DMS153 (cell line): ENCODE data around the gene EIF5AL1.
"Not testable (repeated sequence)": the region's sequence is repeated elsewhere in the genome, so short reads cannot be mapped to it uniquely, and the experiment has no call there.

Source experiments
- DNase-seq: peaks from one replicate; lab custom pipeline; 2025; lab: John Stamatoyannopoulos, UW

Gene EIF5AL1

GRCh38 chr10:79511891-79512583, at the start of gene EIF5AL1:
TSS of gene EIF5AL1 (plus strand) at chr10:79512533. CDS start at chr10:79512650, 117 bp downstream.
- DNase-seq: not testable (repeated sequence)

- no peak for DNase-seq
Observed at GRCh38 chr10:79463578-79464496, 48.5 kb upstream of the EIF5AL1 start.

GRCh38 chr10:79465341-79465740, 47.0 kb upstream of the EIF5AL1 start:
- DNase-seq: no peak

DNA sequence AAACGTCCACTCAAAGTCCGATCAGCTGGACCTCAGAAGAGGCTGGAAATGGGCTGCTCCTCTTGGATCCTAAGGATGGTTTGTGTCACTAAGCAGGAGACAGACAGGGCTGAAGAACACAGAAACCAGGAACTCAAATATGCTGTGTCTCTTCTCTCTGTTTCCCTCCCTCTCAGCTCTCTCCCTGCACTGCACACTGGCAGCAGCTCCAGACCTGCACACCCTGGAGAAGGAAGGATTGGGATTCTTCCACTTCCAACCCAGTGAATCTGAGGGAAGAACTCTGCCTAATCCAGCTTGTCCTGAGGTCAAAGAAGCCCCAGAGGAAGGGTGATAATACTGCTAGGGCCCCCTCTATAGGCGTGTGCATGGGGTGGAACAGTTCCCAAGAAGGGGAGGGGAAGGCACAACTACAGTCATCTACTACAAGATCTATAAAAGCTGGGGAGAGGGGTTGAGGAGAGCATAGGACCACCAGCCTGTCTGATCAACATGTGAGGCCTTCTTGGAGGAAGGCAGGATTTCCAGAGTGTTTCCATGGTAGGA, 44.2 kb upstream of the EIF5AL1 start:
- DNase-seq: no peak

DNA sequence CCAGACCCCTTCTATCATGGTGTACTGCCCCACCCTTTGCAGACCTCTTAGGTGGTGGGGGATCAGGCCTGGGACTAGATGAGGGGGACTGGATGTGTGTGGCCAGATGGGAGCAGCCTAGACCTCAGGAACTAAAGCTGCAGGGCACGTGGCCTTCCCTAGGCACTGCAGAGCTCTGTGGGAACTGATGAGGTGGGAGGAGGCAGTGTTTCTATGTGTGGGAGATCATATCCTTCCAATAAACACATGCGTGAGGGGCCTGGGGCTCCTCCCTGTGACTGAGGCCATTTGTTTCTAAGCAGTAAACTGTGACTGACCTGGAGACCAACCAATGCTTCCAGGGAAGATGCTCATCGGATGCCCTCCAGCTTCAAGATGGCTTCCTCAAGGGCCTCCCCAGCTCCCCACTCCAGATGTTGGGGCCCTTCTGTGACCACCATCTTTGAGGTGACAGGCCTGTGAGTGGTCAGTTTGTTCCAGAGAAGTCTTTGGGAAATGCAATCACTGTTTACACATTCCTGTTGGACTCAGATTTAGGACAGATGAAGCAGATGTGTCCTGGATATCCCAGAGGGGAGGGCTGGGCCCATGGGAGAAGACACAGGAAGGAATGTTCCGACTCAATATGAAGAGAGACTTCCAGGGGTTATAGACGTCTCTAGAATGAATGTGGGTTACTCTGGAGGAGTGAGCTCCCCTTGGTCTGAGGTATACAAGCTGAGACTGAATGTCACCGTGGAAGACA, 43.3 kb upstream of the EIF5AL1 start:
- no peak for DNase-seq

DNA sequence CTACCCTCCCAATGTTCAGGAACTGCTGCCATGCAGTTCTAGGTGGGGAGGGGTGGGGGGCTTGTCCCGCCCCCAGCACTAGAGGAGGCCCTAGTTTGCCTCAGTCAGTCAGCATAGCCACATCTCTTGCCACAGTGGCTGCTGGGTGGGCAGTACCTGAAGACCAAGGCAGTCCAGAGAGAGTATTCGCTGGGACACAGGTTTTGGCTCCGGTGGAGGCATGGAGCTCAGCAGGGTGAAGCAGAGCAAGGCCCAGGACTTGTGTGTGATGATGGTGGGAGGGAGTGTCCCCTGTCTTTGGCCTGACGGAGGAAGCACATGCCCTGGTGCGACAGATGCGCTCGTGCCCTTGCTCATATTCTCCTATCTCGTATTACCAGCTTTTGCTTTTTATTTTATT, 42.2 kb upstream of the EIF5AL1 start:
- DNase-seq: no peak

GRCh38 chr10:79471776-79472175, 40.6 kb upstream of the EIF5AL1 start:
- no peak for DNase-seq

GRCh38 chr10:79472449-79472848, 39.9 kb upstream of the EIF5AL1 start:
- DNase-seq: no peak

GRCh38 chr10:79472951-79473350, 39.4 kb upstream of the EIF5AL1 start:
- no peak for DNase-seq

DNA sequence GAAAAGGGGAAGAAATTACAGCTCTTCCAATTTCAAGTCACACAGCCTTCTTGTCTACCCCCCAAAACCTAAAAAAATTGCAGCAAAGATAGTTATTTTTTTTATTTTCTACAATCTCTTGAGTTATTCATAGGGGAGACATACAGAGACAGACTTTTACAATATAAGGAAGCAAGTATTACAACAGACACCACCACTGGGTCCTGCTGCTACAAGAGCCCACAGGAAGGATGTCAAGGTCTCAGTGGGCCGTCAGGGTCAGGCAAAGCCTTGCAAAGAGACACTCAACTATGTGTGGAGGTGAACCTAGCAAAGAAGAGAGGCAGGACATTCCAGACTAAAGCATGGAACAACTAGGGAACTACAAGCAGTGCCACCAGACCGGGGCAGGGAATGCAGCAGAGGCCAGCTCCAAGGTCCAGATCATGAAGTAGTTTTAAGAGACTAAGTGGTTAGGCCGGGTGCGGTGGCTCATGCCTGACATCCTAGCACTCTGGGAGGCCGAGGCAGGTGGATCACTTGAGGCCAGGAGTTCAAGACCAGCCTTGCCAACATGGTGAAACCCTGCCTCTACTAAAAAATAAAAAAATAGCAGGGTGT, 38.7 kb upstream of the EIF5AL1 start:
- no peak for DNase-seq

DNA sequence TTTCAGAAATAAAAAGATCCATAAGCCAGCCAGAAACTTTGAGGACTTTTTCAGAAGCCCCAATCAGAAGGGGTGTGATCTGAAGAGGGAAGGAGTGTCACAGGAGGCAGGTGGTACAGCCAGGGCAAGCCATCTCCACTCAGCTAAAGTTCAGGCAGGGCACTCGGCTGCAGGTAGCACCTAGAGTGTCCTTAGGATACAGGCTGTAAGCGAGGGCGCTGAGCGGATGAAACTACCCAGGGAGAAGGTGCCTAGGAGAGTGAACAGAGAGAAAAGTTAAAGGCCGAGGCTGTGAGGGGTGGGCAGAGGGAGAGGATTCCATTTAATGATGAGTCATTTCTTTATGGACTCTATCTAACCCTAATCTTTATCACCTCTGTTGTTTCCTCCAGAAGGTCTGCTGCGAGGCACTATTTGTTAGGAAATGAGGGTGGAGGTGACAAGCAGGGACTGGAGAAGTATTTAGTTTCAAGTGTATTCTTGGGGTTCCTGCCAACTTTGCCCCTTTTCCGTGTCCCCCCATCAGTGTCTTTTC, 37.1 kb upstream of the EIF5AL1 start:
- no peak for DNase-seq

DNA sequence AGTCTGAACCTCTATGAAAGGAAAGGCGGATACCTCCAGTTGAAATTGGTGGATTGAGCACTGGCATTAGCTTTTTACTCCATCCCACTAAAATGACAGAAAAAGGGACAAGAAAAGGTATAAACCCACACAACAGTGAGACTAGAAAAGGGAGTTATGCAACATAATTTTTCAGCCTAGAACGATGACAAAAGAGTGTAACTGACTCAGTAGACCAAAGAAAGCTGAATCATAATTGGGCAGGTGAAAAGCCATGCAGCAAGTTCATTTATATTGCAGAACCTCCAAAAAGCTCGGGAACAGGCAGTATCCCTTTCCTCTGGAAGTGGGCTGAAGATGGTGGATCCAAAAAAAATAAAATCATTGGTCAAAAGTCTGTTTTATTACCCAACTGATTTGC, 36.5 kb upstream of the EIF5AL1 start:
- DNase-seq: no peak

DNA sequence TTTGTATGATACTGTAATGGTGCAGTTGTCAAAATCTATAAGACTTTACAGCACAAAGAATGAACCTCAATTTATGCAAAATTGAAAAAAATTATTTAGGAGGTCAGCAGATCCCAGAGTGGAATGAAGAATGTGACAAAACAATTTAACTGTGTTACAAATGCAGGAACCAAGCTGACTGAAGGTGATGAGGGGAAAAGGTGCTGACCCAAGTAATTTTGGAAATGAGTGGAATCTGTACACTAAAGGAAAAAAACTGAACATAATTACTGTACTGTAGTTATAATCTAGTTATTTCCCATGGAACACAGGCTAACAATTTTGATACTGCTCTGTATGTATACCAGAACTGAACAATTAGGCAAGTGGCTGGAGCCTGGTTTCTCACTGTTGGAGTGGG, 35.7 kb upstream of the EIF5AL1 start:
- DNase-seq: no peak

DNA sequence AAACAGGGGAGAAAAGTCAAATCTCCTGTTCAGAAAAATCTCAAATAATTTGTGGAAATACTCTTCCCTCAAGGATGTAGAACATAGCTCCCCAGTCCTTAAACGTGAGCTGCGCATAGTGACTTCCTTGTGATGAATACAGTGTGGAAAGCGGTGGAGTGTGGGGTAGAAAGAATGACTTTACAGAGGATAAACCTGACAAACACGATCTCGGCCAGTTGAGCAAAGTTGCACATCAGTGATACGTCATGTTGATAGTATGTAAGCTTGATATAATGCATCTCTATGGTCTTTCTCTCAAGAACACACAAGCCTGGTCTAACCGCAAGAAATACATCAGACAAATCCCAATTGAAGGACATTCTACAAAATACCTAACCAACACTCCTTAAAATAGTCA, 34.9 kb upstream of the EIF5AL1 start:
- DNase-seq: no peak

DNA sequence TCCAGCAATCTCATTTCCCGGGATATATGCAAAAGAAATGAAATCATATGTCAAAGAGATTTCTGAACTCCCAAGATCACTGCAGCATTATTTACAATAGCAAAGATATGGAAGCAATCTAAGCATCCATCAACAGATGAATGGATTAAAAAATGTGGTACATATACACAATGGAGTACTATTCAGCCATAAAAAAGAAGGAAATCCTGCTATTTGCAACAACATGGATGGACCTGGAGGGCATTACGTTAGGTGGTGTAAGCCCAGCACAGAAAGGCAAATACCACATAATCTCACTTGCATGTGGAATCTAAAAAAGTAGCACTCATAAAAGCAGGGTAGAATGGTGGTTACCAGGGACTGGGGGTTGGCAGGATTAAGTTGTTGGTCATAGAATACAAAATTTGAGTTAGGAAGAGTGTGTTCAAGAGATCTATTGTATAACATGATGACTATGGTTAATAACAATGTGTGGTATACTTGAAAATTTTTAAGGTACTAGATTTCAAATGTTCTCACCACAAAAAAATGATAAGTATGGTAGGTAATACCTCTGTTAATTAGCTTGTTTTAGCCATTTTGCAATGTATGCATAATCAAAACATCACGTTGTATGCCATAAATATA, 32.9 kb upstream of the EIF5AL1 start:
- no peak for DNase-seq

DNA sequence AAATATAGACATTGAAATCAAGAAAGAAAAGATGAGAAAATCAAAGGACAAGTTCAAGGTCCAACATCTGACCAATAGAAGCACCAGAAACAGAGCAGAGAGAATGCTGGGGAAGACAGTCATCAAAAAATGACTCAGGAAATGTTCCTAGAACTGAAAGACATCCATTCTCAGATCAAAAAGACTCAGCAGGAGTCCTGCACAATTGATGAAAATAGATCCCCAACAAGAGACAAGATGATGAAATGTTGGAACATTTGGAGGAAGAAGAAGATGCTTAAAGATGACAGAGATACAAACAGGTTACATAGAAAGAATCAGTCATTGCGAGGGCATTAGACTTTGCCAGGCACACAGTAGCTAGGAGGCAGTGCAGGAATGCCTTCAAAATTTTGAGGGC, 30.0 kb upstream of the EIF5AL1 start:
- DNase-seq: no peak

DNA sequence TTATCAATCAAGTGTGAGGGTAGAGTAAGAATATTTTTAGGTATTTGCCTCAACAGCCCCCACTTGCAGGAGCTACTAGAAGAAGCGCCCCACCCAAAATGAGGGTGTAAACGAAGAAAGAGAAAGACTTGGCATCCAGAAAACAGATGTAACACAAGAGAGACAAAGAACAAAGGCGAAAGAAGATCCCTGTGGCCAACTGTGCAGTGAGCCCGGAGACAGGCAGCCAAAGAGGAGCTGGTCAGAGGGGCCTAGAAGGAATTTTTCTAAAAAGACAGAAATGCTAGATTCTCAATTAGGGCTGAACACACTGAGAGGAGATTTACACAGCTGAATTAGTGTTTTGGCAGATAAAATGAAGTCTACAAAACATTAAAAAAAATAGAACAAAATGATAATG, 29.6 kb upstream of the EIF5AL1 start:
- no peak for DNase-seq

GRCh38 chr10:79483299-79483698, 29.0 kb upstream of the EIF5AL1 start:
- DNase-seq: no peak

DNA sequence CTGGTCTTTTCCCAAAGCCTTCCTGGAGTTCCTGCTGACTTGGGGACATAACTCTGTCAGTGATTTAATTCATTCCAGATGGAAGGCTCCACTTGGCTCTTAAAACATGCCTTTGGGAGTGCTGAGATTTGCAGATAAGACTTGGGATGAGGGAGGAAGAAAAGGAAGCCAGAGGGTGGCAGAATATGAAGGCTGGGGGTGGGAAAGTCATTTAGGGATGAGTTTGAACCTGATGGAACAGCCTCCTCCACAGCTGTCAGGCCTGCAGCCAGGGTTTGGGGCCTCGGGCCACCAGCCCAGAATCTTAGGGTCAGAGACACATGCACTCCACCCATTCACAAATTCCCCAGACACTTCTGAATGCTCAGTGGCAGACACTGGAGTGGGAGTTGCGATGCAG, 28.4 kb upstream of the EIF5AL1 start:
- DNase-seq: no peak

DNA sequence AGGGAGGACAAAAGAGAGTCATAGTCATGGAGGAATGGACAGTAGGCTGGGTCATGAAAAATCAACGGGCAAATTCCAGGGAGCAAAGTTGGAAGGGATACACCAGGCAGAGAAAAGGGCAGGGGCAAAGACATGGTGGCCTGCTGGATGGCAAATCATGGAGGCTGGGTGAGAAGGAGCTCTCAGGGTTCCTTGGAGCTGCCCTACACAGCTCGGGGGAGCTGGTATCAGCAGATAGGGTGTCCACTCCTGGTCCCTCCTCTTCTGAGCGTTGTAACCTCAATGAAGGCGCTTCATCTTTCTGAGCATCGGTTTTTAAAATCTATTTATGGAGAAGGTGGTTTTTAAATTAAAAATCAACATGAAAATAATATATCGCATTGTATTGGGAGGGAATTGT, 27.9 kb upstream of the EIF5AL1 start:
- DNase-seq: no peak
